Measurements from ENCODE around the gene PNLIPRP3.

Gene PNLIPRP3

GRCh38 chr10:116511365-116511764 is 83.7 kb downstream of the PNLIPRP3 start:
- DNase-seq (ENCODE audit: low read depth in 2 of 2), result no peak

GRCh38 chr10:116521424-116522290 is 94.0 kb downstream of the PNLIPRP3 start:
- DNase-seq (ENCODE audit: low read depth in 2 of 2), result no peak

- DNase-seq (ENCODE audit: low read depth in 2 of 2), result no peak
Measured at GRCh38 chr10:116522803-116523381, 95.2 kb downstream of the PNLIPRP3 start.

- no peak for DNase-seq (ENCODE audit: low read depth in 2 of 2)
Measured at GRCh38 chr10:116524736-116525135, 97.1 kb downstream of the PNLIPRP3 start.

GRCh38 chr10:116526219-116526618 is 98.6 kb downstream of the PNLIPRP3 start:
- no peak for DNase-seq (ENCODE audit: low read depth in 2 of 2)

Data from stimulated activated CD8-positive, alpha-beta memory T cell treated with anti-CD3 and anti-CD28 coated beads, Interleukin-15, amount 100 ng/mL, for 48 hours (primary cell).